ENCODE data around the gene PDX1. TPM values are rescaled to one million over a fixed set of nuclear protein-coding genes. Genes with fewer than 3 reads are reported as not detected.

The PDX1 gene
- total and polyA plus RNA-seq, 9 of the 15 experiments (the other 6 are each of a cell fraction or from before 2014, with no cell fraction given): not detected

- TF ChIP-seq CEBPG (CRISPR knock-in tag; IDR thresholded peaks at IDR 0.05): no peak
- no peak for TF ChIP-seq CEBPG (tag; conservative IDR thresholded peaks at IDR 0.05 in 1 of 2, IDR thresholded peaks at IDR 0.05 in 1 of 2)
- TF ChIP-seq ZNF311 (CRISPR knock-in tag; IDR thresholded peaks at IDR 0.05): no peak
- no peak for TF ChIP-seq HNRNPK (IDR thresholded peaks at IDR 0.05; ENCODE audit: low read depth, low read length, poor library complexity, severe bottlenecking)
- TF ChIP-seq HBP1 (CRISPR knock-in tag; IDR thresholded peaks at IDR 0.05): no peak
- TF ChIP-seq CHAMP1 (IDR thresholded peaks at IDR 0.05): no peak
- no peak for TF ChIP-seq BRF1 (IDR thresholded peaks at IDR 0.05; ENCODE audit: borderline replicate concordance, extremely low read depth, insufficient read length)
- TF ChIP-seq CBFA2T2 (conservative IDR thresholded peaks at IDR 0.05): no peak
- TF ChIP-seq PML (IDR thresholded peaks at IDR 0.05; ENCODE audit: low read length): no peak
- no peak for TF ChIP-seq MTA3 (IDR thresholded peaks at IDR 0.05; ENCODE audit: borderline replicate concordance)
These were observed 10.1 kb downstream of the PDX1 start (continued) for GRCh38 chr13:27929868-27930267.

Data from K562 (cell line).